Neuronal stem cell (in vitro differentiated cells): ENCODE measurements around the gene NXN.

Experiments used
- DNase-seq: peaks from one replicate; pipeline ENCODE4 v3.0.0-alpha.2; 2013; ENCODE audit warnings: low spot score
- H2AFZ ChIP-seq: one replicate; pipeline ENCODE4 v1.6.1; 2013; ENCODE audit warnings: mild to moderate bottlenecking, low read length, inconsistent platforms
- H2AK5ac ChIP-seq: 2 replicates; pipeline ENCODE4 v1.6.1; 2013; ENCODE audit warnings: low read depth, mild to moderate bottlenecking, inconsistent platforms, low read length, moderate library complexity, mixed read lengths
- H2BK120ac ChIP-seq: 2 replicates; pipeline ENCODE4 v1.6.1; 2013; ENCODE audit warnings: low read depth, mild to moderate bottlenecking, inconsistent platforms, low read length, moderate library complexity, mixed read lengths
- H2BK12ac ChIP-seq: one replicate; pipeline ENCODE4 v1.6.1; 2013; ENCODE audit warnings: low read length, inconsistent platforms
- H2BK15ac ChIP-seq: 2 replicates; pipeline ENCODE4 v1.6.1; 2013; ENCODE audit warnings: mild to moderate bottlenecking, low read length, inconsistent platforms, mixed read lengths
- H2BK5ac ChIP-seq: one replicate; pipeline ENCODE4 v1.6.1; 2013; ENCODE audit warnings: inconsistent platforms, mild to moderate bottlenecking, low read length, moderate library complexity
- H3K14ac ChIP-seq: one replicate; pipeline ENCODE4 v1.6.1; 2013; ENCODE audit warnings: low read length, inconsistent platforms
- H3K18ac ChIP-seq: 2 replicates; pipeline ENCODE4 v1.6.1; 2013; ENCODE audit warnings: low read length, inconsistent platforms
- H3K23ac ChIP-seq: 2 replicates; pipeline ENCODE4 v1.6.1; 2013; ENCODE audit warnings: low read depth, mild to moderate bottlenecking, mixed read lengths, low read length, inconsistent platforms; ENCODE audit not compliant: poor library complexity
- H3K27ac ChIP-seq: replicated peaks from 3 replicates; pipeline ENCODE4 v1.5.1; 2013; ENCODE audit warnings: low read length, inconsistent platforms
- H3K27me3 ChIP-seq, 3 experiments: 2 replicates each; pipeline ENCODE4 v1.6.1; 2013; ENCODE audit warnings: low read length in 3 of 3, mild to moderate bottlenecking in 2 of 3, inconsistent platforms in 1 of 3, low read depth in 1 of 3, mixed read lengths in 1 of 3, moderate library complexity in 1 of 3; ENCODE audit not compliant: control insufficient read depth in 3 of 3, insufficient read depth in 3 of 3
- H3K36me3 ChIP-seq, 2 donors: replicated peaks in 1 of 2; 2 replicates each; pipeline ENCODE4 v1.6.1; 2013; ENCODE audit warnings: low read length in 2 of 2; ENCODE audit not compliant: control insufficient read depth in 2 of 2, insufficient read depth in 2 of 2
- H3K4ac ChIP-seq: 2 replicates; pipeline ENCODE4 v1.6.1; 2013; ENCODE audit warnings: inconsistent platforms, mild to moderate bottlenecking, low read length, moderate library complexity
- H3K4me1 ChIP-seq, 2 donors: 1 replicate in 1 of 2; 2 replicates in 1 of 2; pipeline ENCODE4 v1.6.1; 2013; ENCODE audit warnings: low read length in 2 of 2, low read depth in 1 of 2; ENCODE audit not compliant: control insufficient read depth in 2 of 2, insufficient read depth in 1 of 2
- H3K4me2 ChIP-seq: one replicate; pipeline ENCODE4 v1.6.1; 2013; ENCODE audit warnings: mild to moderate bottlenecking, low read length, inconsistent platforms; ENCODE audit not compliant: insufficient read depth, poor library complexity, severe bottlenecking
- H3K4me3 ChIP-seq, 2 donors: 2 replicates each; pipeline ENCODE4 v1.5.1; 2013; ENCODE audit warnings: low read length in 2 of 2, mild to moderate bottlenecking in 2 of 2, inconsistent platforms in 1 of 2, moderate library complexity in 1 of 2
- H3K79me1 ChIP-seq: one replicate; pipeline ENCODE4 v1.6.1; 2013; ENCODE audit warnings: low read depth, mild to moderate bottlenecking, inconsistent platforms, low read length, moderate library complexity
- H3K9ac ChIP-seq: one replicate; pipeline ENCODE4 v1.6.1; 2013; ENCODE audit warnings: mild to moderate bottlenecking, low read depth, low read length, inconsistent platforms; ENCODE audit not compliant: poor library complexity
- H3K9me3 ChIP-seq, 2 donors: replicated peaks in 1 of 2; 2 replicates each; pipeline versions ENCODE3 to v1.6.1; 2013; ENCODE audit warnings: low read length in 2 of 2, mild to moderate bottlenecking in 2 of 2, inconsistent platforms in 1 of 2, low read depth in 1 of 2, mixed read lengths in 1 of 2, moderate library complexity in 1 of 2; ENCODE audit not compliant: control insufficient read depth in 2 of 2, insufficient read depth in 1 of 2
- H4K8ac ChIP-seq: one replicate; pipeline ENCODE4 v1.6.1; 2013; ENCODE audit warnings: low read depth, mild to moderate bottlenecking, inconsistent platforms, low read length, moderate library complexity
- H4K91ac ChIP-seq: one replicate; pipeline ENCODE4 v1.6.1; 2013; ENCODE audit warnings: low read length, low read depth, mild to moderate bottlenecking, inconsistent platforms; ENCODE audit not compliant: poor library complexity
- WGBS, 2 donors: extraction: QIAGEN DNeasy Blood & Tissue Kit; methylation state at CpG; one replicate each; pipeline ENCODE4 v1.1.7; 2013; ENCODE audit warnings: missing lambda C conversion rate in 2 of 2, mixed read lengths in 1 of 2; ENCODE audit not compliant: insufficient read length in 2 of 2, insufficient replicate concordance in 1 of 2; ENCODE audit errors: extremely low coverage in 2 of 2; 5-methylcytosine and 5-hydroxymethylcytosine counted together

Gene NXN

GRCh38 chr17:850086-850850 is 129.3 kb downstream of the NXN start:
- Histone ChIP-seq H3K79me1 (peaks cover 2% of the 10 kb centered on the region), H3K14ac (no peak overlapping the region), H3K36me3 (peaks cover 0 to 46% of the 10 kb centered on the region in 2 donors), H3K23ac (no peak overlapping the region), H2AK5ac (no peak overlapping the region), H4K8ac (no peak overlapping the region), H2BK120ac (no peak overlapping the region), H3K27ac (no peak overlapping the region), H2BK12ac (no peak overlapping the region), H3K4me2 (no peak overlapping the region), H3K4me3 (no peak overlapping the region), H3K4me1 (peaks cover 11 to 34% of the 10 kb centered on the region in 2 donors), H2BK5ac (no peak overlapping the region), H2AFZ (no peak overlapping the region), H2BK15ac (peak overlapping the region; percentile 54), H3K18ac (no peak overlapping the region), H4K91ac (no peak overlapping the region), H3K4ac (no peak overlapping the region), H3K9ac (no peak overlapping the region), H3K27me3 (no peaks in the 10 kb centered on the region), H3K9me3 (peaks cover 0 to 5% of the 10 kb centered on the region in 2 donors)
- WGBS, 2 donors: no CpG with 5 or more reads among the region's 25 CpGs
- no peak for DNase-seq

- Histone ChIP-seq H3K4me3 (no peak overlapping the region), H3K79me1 (peaks cover 2% of the 10 kb centered on the region), H3K4ac (no peak overlapping the region), H3K27ac (no peak overlapping the region), H2BK15ac (no peak overlapping the region), H3K9ac (no peak overlapping the region), H2AK5ac (no peak overlapping the region), H3K9me3 (peaks cover 0 to 5% of the 10 kb centered on the region in 2 donors), H3K18ac (no peak overlapping the region), H4K8ac (no peak overlapping the region), H2BK120ac (no peak overlapping the region), H3K36me3 (peaks cover 0 to 41% of the 10 kb centered on the region in 2 donors), H2AFZ (no peak overlapping the region), H3K27me3 (no peaks in the 10 kb centered on the region), H2BK12ac (no peak overlapping the region), H3K14ac (no peak overlapping the region), H2BK5ac (no peak overlapping the region), H4K91ac (no peak overlapping the region), H3K4me1 (peaks cover 11 to 38% of the 10 kb centered on the region in 2 donors), H3K23ac (no peak overlapping the region), H3K4me2 (no peak overlapping the region)
- WGBS, 2 donors: no CpG with 5 or more reads among the region's 11 CpGs
- DNase-seq: no peak
Observed at GRCh38 chr17:848402-848801, 131.2 kb downstream of the NXN start.

- Histone ChIP-seq H2BK15ac (no peak overlapping the region), H3K27ac (no peak overlapping the region), H2BK120ac (no peak overlapping the region), H3K23ac (no peak overlapping the region), H4K8ac (no peak overlapping the region), H2AFZ (no peak overlapping the region), H3K9ac (no peak overlapping the region), H3K14ac (no peak overlapping the region), H2BK12ac (no peak overlapping the region), H2AK5ac (no peak overlapping the region), H3K79me1 (peaks cover 5% of the 10 kb centered on the region), H3K4me1 (peaks cover 11 to 35% of the 10 kb centered on the region in 2 donors), H3K27me3 (no peaks in the 10 kb centered on the region), H4K91ac (no peak overlapping the region), H2BK5ac (no peak overlapping the region), H3K9me3 (peaks cover 0 to 7% of the 10 kb centered on the region in 2 donors), H3K4me3 (no peak overlapping the region), H3K4me2 (no peak overlapping the region), H3K4ac (no peak overlapping the region), H3K36me3 (peaks cover 0 to 45% of the 10 kb centered on the region in 2 donors), H3K18ac (peak overlapping the region; percentile 73)
- no peak for DNase-seq
- WGBS, 2 donors: no CpG with 5 or more reads among the region's 32 CpGs
Observed at GRCh38 chr17:846901-847843, 132.4 kb downstream of the NXN start.

GRCh38 chr17:841313-841712 is 138.3 kb downstream of the NXN start:
- Histone ChIP-seq H2BK120ac (no peak overlapping the region), H3K27me3 (no peaks in the 10 kb centered on the region), H3K18ac (peak overlapping the region; percentile 87), H3K23ac (peak overlapping the region; percentile 89), H3K79me1 (peaks cover 24% of the 10 kb centered on the region), H3K4ac (peak overlapping the region; percentile 76), H4K91ac (no peak overlapping the region), H2AK5ac (peak overlapping the region; percentile 88), H3K4me2 (no peak overlapping the region), H3K27ac (no peak overlapping the region), H2BK12ac (peak overlapping the region; percentile 73), H4K8ac (peak overlapping the region; percentile 65), H3K4me1 (peaks cover 0 to 4% of the 10 kb centered on the region in 2 donors), H3K14ac (peak overlapping the region; percentile 71), H2BK15ac (peak overlapping the region; percentile 67), H3K36me3 (peaks cover 3 to 47% of the 10 kb centered on the region in 2 donors), H3K4me3 (no peak overlapping the region), H3K9ac (peak overlapping the region; percentile 60), H2AFZ (no peak overlapping the region), H3K9me3 (peaks cover 4 to 21% of the 10 kb centered on the region in 2 donors), H2BK5ac (peak overlapping the region; percentile 82)
- no peak for DNase-seq
- WGBS, 2 donors: no CpG with 5 or more reads among the region's 33 CpGs
